ENCODE data around the gene TRIO.

Gene TRIO

GRCh38 chr5:14245132-14245925 lies 102.2 kb downstream of the TRIO start:
- no peak for DNase-seq (ENCODE audit: low read depth, low spot score)

- DNase-seq (ENCODE audit: low read depth, low spot score): no peak
Measured at GRCh38 chr5:14246350-14247053, 103.4 kb downstream of the TRIO start.

GRCh38 chr5:14247054-14247386 lies 103.9 kb downstream of the TRIO start:
- no peak for DNase-seq (ENCODE audit: low read depth, low spot score)

- no peak for DNase-seq (ENCODE audit: low read depth, low spot score)
Measured at GRCh38 chr5:14249258-14250082, 106.3 kb downstream of the TRIO start.

GRCh38 chr5:14250084-14250695 lies 107.0 kb downstream of the TRIO start:
- no peak for DNase-seq (ENCODE audit: low read depth, low spot score)

DNA sequence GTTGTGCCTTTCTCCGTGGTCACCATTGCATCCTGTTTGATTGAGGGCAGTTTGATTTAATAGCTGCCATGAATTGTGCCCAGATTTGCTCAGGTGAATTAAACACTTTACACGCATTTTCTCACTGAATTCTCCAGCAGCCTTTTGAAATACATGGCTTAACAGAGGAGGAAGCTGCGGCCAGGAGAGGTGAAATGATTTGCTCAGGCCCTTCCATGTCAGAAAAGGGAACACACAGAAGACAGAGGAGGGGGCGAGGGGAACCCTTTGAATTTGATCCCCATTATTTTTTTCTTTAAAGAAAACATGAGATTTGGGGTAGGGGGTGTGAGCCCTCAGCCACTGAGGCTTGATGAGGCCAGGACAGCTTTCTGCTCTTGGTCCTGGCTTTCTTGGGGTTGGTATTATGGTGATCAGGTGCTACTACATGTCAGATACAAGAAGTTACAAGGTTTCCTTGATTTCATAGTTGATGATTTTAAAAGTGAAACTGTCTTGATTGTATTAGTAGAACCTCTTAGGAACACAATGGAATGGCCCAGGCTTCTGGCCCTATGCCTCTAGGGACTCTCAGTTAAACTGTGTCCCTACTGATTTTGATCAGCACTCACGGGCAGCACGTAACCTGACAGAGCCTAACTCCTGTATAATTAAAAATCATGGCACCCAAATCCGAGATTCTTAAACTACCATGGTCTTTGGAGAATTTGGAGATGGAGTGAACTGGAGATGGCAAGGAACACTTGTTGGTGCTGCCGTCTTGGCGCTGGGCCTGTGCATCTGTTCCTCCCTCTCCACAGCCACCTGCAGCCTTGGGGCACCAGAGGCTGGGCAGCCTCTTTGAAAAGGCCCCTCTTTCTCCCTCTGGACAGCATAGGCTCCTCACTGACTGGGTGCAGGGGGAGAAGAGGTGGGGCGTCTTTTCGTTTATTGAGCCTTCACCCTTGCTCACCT lies 107.9 kb downstream of the TRIO start:
- no peak for DNase-seq (ENCODE audit: low read depth, low spot score)

DNA sequence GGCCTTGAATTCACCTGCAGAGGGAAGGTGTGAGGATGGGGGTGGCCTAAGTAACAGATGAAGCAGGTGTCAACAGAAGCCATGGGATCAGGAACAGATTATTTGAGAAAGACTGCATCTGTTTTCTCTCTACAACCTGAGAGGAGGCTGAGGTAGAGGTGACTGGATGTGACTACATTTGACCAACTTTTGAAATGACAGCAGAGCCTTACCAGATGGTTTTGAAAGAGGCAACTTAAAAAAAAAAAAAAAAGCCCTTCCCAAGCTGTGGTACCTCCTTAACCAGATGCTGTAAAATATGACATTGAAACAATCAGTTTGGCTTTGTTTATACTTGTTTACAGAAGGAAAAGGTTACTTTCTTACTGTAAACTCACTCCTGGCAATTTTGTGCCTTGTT lies 108.6 kb downstream of the TRIO start:
- DNase-seq (ENCODE audit: low read depth, low spot score): no peak

DNA sequence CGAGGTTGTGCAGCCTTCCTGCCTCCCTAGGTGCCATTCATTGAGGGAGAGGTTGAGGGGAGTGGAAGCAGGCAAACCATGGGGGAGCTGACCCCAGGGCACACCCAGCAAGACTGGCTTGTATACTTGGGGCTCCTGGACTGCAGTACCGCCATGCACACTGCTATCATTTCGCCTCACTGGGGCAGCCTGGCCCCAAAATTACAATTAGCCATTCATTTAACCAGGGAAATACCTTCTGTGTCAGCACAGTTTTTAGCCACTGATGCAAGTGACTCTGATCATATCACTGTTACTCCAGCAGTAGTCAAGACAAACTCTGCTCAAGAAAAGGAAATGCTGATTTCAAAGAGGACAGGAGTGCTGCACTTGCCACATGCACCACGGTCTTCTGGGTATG lies 109.7 kb downstream of the TRIO start:
- DNase-seq (ENCODE audit: low read depth, low spot score): no peak

DNA sequence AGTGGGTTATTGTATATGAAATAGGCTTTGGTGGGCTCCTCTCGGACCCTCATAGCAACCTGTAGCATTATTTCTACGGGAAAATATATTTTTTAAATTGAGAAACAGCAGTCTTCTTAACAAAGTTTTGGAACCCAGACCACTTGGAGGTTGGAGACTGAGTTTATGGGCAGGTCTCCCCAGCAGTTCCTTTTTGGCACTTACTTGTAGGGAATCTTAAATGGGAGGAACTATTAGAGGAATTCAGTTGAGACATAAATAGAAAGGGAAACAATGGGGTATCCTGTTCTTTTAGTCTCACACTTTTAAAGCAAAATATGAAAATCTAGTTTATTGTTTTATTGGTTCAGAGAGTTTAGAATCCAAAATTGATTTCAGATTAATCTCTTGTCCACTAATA lies 111.5 kb downstream of the TRIO start:
- no peak for DNase-seq (ENCODE audit: low read depth, low spot score)

GRCh38 chr5:14256026-14256690 lies 113.0 kb downstream of the TRIO start:
- no peak for DNase-seq (ENCODE audit: low read depth, low spot score)

DNA sequence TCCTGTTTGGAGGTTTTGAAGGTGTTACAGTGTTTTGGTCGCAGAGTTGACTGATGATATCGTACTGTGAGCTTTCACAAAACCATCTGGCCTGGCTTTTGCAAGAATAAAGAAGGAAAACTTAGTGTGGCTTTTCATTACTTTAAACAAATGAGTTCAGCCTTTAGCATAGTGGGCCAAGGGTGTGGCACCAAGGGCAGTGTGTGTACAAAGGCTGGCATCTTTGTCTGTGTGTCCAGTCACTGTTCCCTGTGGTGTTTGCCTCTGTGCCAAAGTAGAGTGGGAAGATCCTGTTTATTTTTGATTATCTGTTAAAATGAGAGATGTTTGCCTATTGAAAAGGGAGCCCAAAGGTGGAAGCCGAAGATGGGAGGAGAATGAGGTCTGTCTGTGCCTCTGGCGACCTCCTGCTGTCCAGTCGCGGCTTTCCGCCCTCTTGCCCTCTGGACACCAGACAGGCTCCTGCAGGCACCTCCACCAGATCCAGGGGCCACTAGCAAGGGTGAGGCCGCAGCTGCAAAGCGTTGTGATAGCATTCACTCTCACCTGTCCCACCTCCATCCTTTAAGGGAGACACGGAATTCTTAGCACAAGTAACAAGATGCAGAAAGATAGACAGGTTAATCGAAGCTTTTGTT lies 113.7 kb downstream of the TRIO start:
- DNase-seq (ENCODE audit: low read depth, low spot score): no peak

DNA sequence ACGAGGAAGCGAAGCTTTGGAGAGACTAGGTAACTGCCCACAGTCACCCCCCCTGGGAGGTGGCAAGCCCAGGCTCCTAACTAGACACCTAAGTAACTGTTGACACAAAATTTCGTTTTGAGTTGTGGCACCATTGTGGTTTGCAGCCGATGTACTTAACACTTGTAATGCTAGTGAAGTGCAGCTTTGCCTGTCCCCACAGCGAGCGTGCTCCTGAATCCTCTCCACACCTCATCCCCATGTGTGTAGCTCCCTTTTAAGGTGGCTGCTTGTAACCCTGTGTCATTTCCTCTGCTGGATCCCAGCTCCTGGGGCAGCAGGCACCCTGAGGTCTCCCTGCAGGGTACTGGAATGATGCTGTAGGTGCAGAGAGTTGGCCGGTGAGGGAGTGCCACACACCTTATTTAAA lies 114.9 kb downstream of the TRIO start:
- no peak for DNase-seq (ENCODE audit: low read depth, low spot score)

DNA sequence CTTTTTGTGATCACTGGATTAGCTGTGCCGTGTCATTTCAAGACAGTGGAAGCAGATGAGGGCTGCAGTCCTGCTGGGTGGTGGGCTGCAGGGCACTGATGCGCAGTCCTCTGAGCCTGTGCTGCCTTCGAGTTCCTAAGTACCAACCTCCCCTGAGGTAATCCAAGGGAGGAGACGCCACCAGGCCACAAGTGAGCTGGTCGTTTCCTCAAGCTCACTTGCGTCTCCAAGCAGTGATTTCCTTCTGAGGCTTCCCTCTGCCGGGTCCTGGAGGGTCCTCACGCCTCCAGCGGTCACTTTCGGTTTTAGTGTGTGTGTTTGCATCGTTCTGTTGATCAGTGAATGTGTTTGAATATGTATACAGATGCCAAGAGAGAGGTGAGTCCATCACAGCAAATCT lies 115.7 kb downstream of the TRIO start:
- DNase-seq (ENCODE audit: low read depth, low spot score): no peak

- no peak for DNase-seq (ENCODE audit: low read depth, low spot score)
Measured at GRCh38 chr5:14260637-14261036, 117.5 kb downstream of the TRIO start.

- no peak for DNase-seq (ENCODE audit: low read depth, low spot score)
Measured at GRCh38 chr5:14261235-14261634, 118.1 kb downstream of the TRIO start.

DNA sequence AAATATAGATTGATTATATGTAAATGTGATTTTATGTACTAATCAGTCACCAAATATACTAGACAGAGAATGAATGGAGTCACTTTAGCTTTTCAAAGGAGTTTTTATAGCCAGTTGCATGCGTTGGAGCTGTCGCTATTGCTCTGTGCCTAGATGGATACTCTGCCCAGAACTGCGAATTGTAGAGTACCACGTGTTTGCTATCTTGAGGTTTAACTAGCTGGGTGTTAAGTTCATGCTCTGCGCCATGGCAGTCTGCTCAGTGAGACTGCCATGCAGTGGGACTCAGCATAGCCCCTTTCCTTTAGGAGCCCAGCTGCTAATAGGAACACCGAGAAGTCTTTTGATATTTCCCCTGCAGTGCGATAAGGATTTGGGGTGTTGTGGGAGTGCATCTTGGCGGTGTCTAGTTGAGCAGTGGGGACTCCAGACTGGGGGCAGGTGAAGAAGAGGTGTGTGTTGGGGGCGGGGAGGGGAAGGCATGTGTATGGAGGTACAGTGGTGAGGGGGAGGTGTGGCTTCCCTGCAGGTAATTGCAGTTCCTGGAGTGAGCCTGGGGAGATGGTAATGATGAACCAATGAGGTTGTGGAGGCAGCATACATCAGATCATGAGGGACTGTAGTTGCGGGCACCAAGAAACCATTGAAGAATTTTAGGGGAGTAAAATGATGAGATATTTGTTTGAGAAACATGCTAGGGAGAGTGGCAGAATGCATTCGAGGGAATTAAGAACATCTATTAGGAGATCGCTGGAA lies 118.9 kb downstream of the TRIO start:
- DNase-seq (ENCODE audit: low read depth, low spot score): no peak

- DNase-seq (ENCODE audit: low read depth, low spot score): no peak
Measured at GRCh38 chr5:14263113-14263512, 120.0 kb downstream of the TRIO start.

GRCh38 chr5:14263699-14264098 lies 120.6 kb downstream of the TRIO start:
- DNase-seq (ENCODE audit: low read depth, low spot score): no peak
